ENCODE data around the gene KIF14.
"Not testable (repeated sequence)": the region's sequence is repeated elsewhere in the genome, so short reads cannot be mapped to it uniquely, and the experiment has no call there.

Gene KIF14

GRCh38 chr1:200638073-200638472 is 17.5 kb upstream of the KIF14 start:
- no peak for DNase-seq (ENCODE audit: low read depth)
- H3K4me3 ChIP-seq (ENCODE audit: low read depth, low read length), result no peak overlapping the region

DNA sequence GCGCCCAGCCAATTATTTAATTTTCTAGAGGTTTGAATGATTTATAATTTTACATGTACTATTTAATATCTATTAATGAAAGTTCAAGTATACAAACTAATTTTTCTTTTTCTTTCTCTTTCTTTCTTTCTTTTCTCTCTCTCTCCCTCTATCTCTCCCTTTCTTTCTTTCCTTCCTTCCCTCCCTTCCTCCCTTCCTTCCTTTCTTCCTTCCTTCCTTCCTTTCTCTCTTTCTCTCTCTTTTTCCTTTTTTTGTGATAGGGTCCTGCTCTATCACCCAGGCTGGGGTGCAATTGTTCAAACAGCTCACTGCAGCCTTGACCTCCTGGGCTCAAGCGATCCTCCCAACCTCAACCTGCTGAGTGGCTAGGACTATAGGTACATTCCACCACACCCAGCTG is 16.1 kb upstream of the KIF14 start:
- DNase-seq (ENCODE audit: low read depth), result no peak
- H3K4me3 ChIP-seq (ENCODE audit: low read depth, low read length), result no peak overlapping the region

DNA sequence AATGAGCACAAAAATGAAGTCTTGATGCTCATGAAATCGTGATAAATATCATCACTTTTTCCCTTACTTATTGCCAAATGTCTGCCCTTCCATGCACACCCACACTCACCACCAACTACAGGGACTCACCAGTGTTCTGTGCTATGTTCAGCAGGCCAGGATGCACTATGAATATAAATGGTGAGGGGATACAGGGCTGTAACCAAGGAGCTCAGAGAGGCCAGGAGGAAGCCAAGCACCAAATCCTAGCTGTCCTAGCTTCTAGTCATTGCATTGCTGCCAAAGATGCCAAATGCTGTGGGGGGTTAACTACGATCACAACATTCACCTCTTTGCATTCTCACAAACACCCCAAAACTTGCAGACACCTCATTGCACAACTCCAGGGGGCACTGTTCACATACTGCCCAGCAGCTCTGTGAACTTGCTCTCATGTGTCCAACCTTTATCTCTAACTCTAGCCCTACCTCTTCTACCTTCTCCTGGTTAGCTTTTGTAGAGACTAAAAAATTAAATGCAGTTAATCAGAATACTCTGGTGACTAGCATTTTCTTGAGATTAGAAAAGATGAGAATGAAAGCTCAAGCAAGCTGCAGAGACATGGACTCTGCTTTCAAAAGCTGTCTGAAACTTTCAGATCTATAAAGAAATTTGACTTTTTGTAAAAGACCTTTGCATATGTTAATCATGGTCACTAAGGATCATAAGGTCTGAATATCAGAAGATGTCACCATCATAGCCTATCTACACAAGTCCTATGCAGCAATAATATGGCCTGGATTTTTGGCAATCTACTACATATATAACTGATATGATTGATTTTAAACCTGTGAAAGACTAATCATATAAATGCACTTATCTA is 13.9 kb upstream of the KIF14 start:
- H3K4me3 ChIP-seq (ENCODE audit: low read depth, low read length), result no peak overlapping the region
- DNase-seq (ENCODE audit: low read depth), result no peak

- no peak for DNase-seq (ENCODE audit: low read depth)
- H3K4me3 ChIP-seq (ENCODE audit: low read depth, low read length), result no peak overlapping the region
Observed at GRCh38 chr1:200631375-200631774, 10.8 kb upstream of the KIF14 start.

GRCh38 chr1:200630515-200630899 is 10.0 kb upstream of the KIF14 start:
- not testable (repeated sequence) for H3K4me3 ChIP-seq (ENCODE audit: low read depth, low read length); DNase-seq (ENCODE audit: low read depth)

GRCh38 chr1:200629876-200630514 is 9.4 kb upstream of the KIF14 start:
- DNase-seq (ENCODE audit: low read depth), result no peak
- no peak overlapping the region for H3K4me3 ChIP-seq (ENCODE audit: low read depth, low read length)

DNA sequence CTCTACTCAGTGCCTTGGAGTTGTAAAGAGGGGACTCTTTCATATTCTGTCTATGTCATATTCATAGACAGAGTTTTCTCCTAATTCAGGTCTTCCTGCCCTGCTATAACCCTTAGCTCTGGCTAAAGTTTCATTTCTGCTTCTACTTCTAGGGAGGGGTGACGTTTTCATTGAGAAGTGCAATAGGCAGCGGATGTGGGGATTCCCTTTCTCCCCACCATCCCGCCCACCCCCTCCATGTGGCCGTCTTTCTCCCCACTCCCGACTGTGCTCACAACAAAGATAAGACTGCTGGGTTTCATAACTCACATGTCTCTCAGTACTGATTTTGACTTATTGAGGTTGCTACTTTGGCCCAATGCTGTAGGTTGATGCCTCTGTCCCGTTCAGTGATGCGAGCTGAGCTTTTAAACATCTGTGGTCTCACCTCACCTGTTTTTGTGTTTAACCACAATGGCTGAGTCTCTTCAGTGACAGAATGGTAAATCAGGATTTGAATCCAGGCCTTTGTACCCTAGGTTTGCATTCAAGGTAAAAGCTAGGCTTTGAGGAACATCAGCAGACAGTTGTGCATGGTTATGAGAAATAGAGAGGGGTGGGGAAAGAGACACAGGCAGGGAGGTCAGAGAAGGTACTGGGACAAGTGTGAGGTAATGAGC is 7.8 kb upstream of the KIF14 start:
- no peak for DNase-seq (ENCODE audit: low read depth)
- H3K4me3 ChIP-seq (ENCODE audit: low read depth, low read length), result no peak overlapping the region

DNA sequence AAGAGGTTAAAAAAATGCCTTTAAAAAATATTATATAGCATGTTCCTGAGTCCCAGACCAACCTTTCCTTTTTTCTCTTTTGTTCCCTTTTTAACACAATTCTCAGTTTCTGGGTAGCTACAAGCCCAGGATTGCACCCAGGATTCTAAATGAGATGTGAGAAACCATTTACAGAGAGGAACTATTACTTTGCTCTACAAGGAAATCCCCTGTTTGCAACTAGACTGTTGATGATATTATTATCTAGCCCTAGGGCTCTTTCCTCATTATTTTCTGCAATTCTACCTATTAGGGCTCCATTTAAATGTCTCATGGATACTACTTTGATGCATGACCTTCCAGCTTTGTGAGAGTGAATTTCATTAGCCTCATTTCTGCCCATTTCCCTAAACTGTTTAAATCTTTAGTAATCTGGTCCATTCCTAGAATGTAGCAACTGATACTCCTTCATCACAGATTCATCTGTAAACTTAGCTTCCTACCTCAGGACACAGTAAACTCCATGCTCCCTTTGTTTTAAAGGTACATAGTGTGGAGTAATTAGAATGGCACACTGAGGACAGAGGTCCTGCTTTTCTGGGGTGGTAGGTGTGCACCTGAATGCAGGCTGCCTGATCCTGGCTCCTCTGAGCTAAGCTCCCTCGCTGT is 7.1 kb upstream of the KIF14 start:
- no peak for DNase-seq (ENCODE audit: low read depth)
- no peak overlapping the region for H3K4me3 ChIP-seq (ENCODE audit: low read depth, low read length)

DNA sequence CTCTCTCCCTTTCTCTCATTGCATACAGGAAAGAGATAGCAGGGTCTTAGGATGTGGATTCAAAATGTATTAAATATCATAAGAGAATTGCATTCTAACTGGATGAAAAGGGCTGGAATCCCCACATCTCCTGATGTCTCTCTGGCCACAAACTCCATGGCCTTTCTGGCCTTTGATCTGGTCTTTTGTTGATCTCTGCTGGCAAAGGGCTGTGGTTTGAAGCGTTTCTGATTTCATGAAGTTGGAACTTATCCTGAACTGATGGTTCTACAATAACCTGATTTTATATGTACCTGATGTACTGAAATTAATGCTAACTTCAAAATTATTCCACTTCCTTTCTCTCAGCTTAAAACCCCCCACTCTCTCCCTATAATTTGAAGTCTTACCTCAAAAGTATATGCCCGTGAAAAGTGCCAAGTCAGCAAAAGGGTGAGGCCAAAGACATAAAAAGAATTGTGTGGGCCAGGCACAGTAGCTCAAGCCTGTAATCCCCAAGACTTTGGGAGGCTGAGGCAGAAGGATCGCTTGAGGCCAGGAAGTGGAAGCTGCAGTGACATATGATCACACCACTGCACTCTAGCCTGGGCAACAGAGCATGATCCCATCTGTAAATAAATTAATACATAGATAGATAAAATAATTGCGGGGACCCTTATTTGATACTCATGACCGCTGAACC is 6.4 kb upstream of the KIF14 start:
- DNase-seq (ENCODE audit: low read depth), result no peak
- H3K4me3 ChIP-seq (ENCODE audit: low read depth, low read length), result no peak overlapping the region

DNA sequence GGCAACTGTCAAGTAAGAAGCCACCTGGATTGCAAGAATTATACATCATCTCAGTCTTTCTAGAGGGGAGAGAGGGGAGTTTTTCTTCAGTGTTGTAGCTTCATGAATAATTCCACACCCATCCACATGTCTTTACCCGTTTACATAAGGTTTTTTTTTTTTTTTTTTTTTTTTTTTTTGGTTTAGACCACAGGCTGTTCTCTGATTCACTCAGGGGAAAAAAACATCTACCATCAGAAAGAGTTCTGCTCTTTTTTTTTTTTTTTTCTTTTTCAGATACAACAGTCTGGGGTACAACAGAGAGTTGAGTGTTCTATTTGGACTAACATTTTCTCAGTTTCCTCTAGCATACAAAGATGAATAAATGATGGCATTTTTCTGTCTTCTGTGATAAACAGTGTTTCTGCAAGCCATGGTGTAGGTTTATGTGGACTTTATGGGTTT is 4.9 kb upstream of the KIF14 start:
- H3K4me3 ChIP-seq (ENCODE audit: low read depth, low read length), result no peak overlapping the region
- no peak for DNase-seq (ENCODE audit: low read depth)

GRCh38 chr1:200624679-200625335 is 4.3 kb upstream of the KIF14 start:
- no peak overlapping the region for H3K4me3 ChIP-seq (ENCODE audit: low read depth, low read length)
- no peak for DNase-seq (ENCODE audit: low read depth)

DNA sequence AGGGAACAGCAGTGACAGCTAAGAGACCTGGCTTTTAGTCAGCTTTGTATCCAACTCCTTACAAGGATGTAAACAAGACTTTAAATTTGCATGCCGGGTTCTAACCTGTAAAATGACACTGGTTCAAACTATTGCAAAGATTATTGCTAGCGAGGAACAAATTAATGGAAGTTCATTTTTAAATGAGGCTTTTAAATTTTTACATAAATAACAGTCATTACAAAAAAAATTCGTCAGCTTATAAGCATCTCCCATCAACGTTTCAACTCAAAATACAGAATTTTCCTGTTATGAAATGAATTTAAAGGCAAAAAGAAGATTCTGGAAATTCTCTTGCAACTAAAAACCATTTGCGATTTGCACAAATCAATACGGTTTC is 668 bp downstream of the KIF14 start:
- no peak for DNase-seq (ENCODE audit: low read depth)
- H3K4me3 ChIP-seq (ENCODE audit: low read depth, low read length), result peak overlapping the region; percentile 85

DNA sequence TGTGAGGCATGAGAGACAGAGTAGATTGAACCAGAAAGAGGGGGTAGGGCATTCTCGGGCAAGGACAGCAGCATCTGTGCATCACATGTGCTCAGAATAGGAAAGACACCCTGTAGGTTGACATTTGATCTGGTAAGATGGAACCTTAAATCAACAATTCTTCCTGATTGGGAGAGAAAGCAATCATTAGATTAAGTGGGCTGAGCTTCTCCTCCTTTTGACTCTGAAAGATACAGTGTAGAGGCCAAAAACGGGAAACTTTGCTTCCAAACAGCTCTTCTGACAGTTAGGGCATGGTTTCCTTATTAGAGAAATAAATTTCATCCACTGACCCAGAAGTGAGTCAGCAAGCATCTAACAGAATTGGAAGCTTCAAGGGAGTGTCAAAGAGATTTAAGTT is 9.7 kb downstream of the KIF14 start:
- no peak for DNase-seq (ENCODE audit: low read depth)

DNA sequence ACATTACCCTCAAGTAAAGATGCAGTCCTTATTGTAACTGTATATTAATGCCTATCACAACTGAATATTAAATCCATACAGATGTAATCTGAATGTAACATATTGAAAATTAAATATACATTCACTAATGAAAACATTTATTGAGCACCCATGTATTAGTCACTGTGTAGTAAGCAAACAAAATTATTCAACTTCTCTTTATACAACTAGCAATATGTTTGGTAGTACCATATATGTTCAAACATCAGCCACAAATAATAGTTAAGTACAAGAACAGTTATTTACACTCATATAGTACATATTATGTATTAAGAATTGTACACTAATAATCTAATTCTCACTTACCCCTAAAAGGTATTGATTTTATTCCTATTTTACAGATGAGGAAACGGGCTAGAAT is 17.9 kb downstream of the KIF14 start:
- H3K4me3 ChIP-seq (ENCODE audit: low read depth, low read length), result no peak overlapping the region

More for the DNA sequence above, 9.7 kb downstream of the KIF14 start:
- H3K4me3 ChIP-seq (ENCODE audit: low read depth, low read length), result no peak overlapping the region

GRCh38 chr1:200590001-200590400 is 30.6 kb downstream of the KIF14 start:
- H3K4me3 ChIP-seq (ENCODE audit: low read depth, low read length), result no peak overlapping the region
- DNase-seq (ENCODE audit: low read depth), result no peak

More for the DNA sequence above, 17.9 kb downstream of the KIF14 start:
- no peak for DNase-seq (ENCODE audit: low read depth)

DNA sequence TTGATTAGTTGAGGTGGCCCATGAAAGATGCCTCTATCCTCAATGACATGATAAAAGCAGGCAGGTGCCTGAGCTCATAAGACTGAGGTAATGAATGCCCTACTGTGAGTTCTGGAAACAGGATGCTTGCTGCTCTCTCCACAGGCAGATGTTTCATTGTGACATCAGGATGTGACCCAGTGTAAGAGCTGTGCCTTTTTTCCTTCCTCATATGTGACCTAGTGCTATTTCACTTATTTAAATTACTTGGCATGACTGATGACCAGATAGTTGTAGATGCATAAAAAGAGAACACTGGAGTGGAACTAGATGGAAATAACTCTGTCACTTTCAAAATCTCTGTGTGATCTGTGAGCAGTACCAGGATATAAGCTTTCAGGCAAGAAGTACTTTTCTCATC is 31.9 kb downstream of the KIF14 start:
- no peak overlapping the region for H3K4me3 ChIP-seq (ENCODE audit: low read depth, low read length)
- no peak for DNase-seq (ENCODE audit: low read depth)

GRCh38 chr1:200564319-200564718 is 56.2 kb downstream of the KIF14 start:
- DNase-seq (ENCODE audit: low read depth), result no peak
- no peak overlapping the region for H3K4me3 ChIP-seq (ENCODE audit: low read depth, low read length)

GRCh38 chr1:200561856-200562214 is 58.7 kb downstream of the KIF14 start:
- no peak for DNase-seq (ENCODE audit: low read depth)
- H3K4me3 ChIP-seq (ENCODE audit: low read depth, low read length), result no peak overlapping the region

- H3K4me3 ChIP-seq (ENCODE audit: low read depth, low read length), result no peak overlapping the region
- DNase-seq (ENCODE audit: low read depth), result peak; percentile 6
Observed at GRCh38 chr1:200558866-200559459, 61.6 kb downstream of the KIF14 start.

All from skeletal muscle cell (primary cell).